ENCODE results near the gene TMA7.

DNA sequence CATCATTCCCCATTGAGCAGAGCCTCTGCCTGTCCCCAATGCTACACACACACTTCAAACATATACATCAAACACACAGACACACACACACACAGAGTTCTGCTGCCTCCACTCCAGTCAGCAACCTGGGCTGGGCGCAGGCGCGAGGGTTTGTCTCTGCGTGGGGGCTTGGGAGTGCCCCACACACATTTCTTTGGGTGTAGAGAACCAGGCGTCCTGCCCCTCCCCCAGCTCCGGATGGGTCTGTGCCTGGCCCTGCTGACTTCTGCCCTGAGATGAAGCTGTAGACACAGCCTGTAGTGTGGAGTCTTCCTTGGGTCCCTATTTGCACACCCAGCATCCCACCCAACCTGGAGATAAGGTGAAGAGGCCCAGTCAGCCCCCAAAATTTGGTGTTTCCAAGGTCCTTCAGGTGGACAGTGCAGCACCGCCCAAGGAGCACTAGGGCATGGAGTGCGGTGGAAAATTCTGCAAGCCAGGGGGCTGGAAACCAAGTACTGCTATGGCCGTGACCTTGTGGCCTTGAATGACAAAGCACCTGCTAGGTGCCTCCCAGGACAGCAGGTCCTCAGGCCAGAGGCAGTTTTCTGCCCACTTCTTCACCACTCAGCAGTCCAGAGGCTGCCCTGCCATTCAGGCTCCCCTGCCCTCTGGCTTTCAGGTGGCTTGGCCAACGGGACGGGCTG, 41.2 kb upstream of the TMA7 start:
- TF ChIP-seq, protein P1, sequence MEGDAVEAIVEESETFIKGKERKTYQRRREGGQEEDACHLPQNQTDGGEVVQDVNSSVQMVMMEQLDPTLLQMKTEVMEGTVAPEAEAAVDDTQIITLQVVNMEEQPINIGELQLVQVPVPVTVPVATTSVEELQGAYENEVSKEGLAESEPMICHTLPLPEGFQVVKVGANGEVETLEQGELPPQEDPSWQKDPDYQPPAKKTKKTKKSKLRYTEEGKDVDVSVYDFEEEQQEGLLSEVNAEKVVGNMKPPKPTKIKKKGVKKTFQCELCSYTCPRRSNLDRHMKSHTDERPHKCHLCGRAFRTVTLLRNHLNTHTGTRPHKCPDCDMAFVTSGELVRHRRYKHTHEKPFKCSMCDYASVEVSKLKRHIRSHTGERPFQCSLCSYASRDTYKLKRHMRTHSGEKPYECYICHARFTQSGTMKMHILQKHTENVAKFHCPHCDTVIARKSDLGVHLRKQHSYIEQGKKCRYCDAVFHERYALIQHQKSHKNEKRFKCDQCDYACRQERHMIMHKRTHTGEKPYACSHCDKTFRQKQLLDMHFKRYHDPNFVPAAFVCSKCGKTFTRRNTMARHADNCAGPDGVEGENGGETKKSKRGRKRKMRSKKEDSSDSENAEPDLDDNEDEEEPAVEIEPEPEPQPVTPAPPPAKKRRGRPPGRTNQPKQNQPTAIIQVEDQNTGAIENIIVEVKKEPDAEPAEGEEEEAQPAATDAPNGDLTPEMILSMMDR (IDR thresholded peaks at IDR 0.05) = no peak
- TF ChIP-seq POLR2AphosphoS5 (IDR thresholded peaks at IDR 0.05) (no peak), POLR2A (IDR thresholded peaks at IDR 0.05) (no peak)
